GM21576 (cell line): ENCODE measurements around the gene C14orf132.

ENCODE experiments used
- ATAC-seq: cut with Tn5 transposase; IDR thresholded peaks from one replicate; pipeline ENCODE4 v1.9.1; 2021; ENCODE audit warnings: mild to moderate bottlenecking, moderate library complexity; ENCODE audit not compliant: unreplicated experiment

The C14orf132 gene

DNA sequence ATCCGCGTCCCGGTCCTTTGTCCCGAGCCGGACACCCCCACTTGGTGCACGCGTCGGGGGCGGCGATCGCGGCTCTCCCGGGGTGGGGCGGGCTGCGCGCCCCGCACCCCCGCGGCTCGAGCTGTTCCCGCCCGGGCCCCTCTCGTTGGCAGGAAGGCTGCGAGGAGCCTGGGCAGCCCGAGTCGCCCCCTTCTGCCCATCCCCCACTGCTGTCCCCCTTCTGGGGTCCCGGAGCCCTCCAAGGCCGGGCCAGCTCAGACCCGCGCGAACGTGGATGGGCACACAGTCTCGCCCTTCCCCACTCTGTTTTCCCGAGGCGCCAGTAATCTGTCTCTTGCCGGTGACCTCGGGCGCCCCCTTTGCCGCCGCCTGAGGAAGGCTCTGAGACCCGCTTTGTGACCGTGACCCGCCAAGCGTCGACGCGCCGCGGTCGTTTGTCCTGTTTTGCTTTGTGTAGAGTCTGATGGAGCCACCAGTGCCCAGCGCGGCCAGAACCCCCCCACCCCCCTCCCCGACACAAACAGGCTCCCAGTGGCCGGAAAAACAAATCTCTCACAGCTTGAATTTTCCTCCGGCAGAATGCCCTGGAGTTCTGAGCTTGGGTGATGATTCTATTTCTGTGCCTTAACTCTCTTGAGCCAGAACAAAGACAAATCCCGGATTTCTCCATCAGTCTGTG is 610 bp downstream of the C14orf132 start:
- no peak for ATAC-seq

DNA sequence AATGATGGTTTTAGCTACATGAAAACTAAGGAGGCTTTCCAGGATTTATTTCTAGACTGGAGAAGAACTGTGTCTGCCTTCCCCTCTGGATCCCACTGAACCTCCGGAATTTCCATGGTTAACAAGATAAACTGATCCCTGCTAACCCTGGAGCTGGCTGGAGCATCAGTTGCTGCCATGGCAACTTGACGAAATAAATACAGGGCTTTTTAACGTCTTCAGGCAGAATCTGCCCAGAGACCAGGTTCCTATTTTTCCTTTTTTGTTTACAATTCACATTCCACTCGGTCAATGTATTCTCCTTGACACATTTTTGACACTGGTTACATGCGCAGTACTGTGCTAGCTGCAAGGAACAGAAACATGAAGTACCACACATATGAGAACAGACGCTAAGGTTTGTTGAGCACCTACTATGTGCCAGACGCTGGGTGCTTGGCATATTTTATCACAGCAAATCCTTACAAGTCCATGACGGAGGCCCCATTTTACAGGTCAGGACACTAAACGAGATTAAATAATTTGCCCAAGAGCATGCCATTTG is 1.7 kb downstream of the C14orf132 start:
- ATAC-seq, result no peak

DNA sequence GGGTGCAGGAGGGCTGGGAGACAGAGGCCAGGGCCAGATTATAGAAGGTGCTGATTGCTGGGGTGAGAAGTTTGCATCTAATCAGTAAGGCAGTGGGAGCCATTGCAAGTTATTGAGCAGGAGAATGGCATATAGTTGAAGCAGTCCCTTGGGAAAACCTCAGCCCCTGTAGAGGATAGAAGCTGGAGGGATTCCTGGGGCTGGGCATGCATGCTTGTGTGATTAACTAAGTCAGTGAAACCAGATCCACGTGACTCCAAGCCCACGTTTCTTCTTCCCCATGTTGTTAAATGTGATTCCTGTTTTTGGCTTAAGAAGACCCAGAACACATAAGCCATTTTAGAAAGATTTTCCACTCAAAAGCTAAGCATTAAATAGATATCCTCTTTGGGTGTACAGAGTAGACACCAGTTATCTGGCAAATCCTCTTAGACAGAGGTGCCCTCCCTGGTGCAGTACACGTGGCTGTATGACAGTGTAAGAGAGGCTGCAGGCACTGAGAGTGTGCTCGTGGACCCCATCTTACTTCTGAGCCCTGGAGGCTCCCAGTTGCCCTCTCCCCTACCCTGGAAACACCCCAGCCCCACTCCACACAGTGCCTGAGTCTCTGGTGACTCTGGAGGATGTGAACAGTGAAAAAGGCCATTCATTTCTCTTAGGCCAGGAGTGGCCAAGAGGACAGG is 3.2 kb downstream of the C14orf132 start:
- no peak for ATAC-seq

DNA sequence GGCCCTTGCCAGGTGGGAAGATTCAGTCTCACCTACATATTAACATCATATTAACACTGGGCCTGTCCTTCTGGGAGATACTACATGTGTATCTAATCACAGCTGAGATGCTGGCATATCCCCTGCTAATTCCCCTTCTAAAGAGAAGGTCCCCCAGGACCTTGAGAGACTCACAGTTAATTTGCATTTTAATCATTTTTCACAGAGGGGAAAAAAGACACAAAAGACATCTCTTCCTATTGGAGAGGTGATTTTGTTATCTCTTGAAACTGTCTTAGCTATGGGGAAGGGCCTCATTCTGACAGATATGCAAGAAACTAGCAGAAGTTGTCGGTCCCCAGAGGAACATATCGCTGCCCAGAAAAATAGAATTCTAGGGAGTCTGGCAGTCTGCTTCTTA is 7.5 kb downstream of the C14orf132 start:
- no peak for ATAC-seq

DNA sequence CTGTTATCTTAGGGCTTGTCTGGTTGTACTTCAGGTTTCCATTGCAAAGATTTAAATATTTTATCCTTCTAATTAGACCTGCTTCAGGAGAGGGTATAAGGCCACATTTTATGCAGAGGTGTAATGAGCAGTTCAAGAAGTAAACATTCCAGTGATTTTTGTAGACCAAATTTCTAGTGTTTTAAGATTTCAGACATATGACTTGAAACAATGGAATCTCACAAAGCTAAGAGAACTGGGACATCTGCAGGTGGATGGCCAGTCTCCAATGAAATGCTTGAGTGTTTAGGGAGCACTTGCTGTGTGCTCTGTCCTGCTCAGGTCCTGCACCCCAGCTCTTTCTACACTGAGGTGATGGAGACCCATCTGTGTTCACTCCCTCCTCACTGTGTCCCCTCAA is 7.9 kb downstream of the C14orf132 start:
- no peak for ATAC-seq

DNA sequence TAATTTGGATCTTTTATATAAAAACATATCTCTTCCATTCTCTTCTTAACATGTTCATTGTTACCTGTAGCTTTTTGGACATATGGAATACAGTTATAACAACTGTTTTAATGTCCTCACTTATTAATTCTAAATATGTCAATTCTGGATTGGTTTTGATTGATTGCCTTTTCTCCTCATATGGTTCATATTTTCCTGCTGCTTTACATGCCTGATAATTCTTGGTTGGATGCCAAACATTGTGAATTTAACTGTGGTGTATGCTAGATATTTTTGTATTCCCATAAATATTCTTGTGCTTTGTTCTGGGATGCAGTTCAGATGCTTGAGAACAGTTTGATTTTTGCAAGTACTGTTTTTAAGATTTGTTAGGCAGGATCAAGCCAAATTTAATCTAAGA is 10.8 kb downstream of the C14orf132 start:
- no peak for ATAC-seq

DNA sequence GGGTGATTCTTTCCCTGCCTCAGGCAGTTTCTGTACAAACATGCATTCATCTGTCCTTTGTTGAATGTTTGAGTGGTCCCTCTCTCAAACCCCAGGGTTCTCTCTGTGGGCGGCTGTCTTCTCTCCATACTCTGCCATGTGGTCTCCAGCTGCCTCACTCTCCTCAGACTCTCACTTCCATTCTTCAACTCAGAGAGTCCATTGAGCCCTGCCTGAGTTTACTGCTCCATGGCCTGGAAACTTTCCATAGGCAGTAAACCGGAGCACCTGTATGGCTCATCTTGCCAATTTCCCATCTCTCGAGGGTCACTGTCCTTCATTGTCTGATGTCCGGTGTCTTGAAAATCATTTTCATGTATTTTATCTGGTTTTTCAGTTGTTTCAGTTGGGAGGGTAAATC is 11.3 kb downstream of the C14orf132 start:
- ATAC-seq, result no peak

DNA sequence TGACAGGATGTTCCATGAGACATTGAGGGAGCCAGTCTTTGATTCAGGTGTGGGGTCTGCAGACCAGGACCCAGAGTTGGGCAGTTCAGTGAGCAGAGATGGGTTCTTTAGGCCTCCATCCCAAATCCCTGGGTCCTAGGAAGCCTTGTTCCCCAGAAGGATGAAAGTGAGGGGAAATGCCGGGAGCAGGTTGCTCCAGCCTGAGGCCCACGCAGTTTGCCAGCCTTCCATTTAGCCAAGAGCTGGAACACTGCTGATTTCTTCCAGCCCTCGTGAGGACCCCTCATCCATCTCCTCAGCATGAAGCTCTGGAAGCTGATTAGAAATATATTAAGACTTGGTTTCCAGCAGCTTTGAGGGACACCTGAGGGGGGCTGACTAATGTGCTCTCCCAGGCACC is 12.1 kb downstream of the C14orf132 start:
- no peak for ATAC-seq

DNA sequence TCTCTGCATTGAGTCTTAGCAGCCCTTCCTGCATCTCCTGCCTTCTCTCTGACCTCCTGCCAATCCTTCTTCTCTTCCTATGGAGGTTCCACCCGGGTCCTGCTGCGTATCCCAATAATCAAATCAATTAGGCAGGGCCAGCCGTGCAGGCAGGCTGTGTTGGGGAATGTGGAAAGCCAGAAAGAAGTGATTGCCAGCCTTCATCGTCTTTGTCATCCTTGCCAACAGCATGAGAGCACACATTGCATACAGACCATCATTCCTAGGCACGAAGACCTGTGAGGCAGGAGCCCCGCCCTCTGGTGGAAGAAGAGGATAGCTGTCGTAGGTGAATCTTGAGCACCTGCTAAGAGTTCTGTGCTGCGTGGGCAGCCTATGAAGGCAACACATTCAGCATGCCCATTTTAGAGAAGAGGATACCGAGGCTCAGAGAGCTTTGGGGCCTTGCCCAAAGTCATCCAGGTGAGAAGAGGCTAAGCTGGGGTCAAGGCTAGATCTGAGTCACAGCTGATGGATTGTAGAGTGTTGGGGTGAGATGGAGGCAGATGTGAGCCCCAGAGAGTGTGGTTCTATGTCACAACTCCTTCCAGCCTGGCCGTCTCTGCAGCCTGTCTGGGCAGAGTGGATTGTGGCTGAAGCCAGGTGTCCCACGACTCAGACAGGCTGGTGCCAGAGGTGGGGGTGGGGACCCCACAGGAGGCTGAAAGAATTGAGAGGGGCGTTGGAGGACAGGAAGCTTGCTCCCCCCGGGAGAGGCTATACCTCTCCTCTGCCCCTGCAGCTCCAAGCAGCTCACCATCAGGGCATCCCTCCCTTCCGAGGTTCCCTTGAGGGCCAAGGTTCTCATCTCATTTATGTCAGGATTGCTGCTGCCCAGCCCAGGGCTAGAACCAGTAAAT is 12.7 kb downstream of the C14orf132 start:
- no peak for ATAC-seq

DNA sequence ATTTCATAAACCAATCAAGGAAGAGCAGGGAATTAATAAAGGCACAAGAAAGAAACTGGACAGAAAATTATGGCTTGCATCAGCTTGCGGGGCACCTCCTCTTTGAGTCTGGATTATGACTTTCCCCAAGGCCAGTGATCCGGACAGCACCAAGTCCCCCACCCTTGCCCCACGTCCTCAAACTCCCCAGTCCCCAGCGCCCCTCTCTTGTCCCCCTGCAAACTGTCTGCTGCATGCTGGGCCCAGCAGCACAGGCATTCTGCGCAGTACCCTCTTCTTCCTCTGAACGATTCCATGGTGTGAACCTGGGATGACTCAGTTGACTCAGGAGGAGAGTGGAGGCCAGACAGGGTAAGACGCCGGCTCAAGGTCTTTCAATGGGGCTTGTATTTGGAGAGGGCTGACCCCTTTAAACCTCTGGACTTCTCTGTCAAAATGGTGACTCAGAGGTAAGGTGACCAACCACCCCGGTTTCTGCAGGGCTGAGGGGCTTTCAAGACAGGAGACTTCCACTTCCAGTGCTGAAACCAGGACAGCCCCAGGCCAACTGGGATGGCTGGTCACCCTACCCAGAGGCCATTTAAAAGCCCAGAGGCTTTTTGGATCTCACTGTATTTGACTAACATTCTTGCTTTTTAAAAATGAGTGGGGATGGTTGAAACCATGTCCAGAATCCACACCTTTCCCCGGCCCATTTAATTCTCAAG is 13.5 kb downstream of the C14orf132 start:
- ATAC-seq, result no peak

DNA sequence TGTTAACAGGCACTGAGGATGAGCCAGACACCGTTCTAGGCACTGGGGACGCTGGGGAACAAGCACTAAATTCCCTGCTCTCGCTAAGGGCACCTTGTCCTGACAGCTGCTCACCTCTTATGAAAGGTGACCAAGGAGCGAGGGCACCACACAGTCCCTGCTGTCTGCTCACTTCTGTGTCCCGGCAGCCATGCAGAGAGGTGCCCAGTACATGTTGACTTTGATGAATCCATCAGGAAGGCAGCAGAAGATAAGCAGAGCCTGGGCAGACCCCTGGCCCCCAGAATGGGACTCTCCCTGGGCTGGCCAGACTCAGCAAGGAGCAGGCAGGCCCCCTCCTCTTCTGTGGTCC is 14.1 kb downstream of the C14orf132 start:
- no peak for ATAC-seq

DNA sequence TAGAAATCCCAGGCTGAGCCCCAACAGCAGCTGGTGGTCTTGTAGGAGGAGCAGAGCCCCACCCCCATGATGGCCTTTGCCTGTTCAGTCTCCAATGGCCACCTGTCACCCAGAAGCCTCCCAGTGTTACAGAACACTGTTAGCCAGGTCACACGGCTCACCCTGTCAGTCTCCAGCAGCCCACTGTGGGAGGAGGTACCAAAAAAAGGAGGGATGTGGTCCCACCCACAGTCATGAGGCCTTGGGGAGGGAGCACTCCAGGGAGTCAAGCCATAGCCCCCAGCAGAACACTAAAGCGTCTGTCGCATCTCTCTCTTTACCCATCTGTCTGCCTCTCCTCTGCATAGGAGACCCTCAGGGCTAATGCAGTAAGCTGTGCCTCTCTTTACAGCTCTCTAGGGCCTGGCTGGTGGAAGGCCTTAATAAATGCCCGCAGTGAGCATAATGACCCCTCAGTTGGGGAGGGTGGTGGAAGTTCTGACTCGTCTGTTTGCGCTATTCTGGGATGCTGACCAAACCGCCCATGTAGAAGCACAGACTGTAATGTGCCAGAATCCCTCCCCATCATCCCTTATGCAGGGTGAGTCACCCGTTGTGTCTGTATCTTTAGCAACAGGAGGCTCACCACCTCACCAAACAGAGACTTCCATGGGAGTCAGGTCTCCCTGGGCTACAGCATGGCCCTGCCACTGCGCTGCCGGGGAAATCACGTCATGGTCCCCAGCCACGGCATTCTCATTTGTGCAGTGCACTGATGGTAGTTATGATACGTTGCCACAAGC is 14.6 kb downstream of the C14orf132 start:
- no peak for ATAC-seq

DNA sequence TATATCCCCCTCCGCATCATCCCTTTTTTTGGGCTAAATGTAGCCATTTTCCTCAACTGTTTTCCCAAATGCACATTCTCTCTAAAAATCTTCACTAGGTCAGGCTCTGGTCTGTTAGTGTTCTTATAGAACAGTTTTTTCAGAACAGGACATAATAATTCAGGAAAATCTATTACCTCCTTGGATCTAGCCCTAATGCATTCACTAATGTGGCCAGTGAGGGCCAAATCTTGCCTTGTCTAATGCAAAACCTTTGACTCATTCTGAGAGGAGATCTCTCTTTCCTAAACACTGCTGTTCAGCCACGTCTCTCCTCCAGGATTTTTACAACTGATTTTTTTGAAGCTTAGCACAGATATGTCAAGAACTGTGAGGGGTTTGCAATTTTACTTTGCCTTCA is 15.5 kb downstream of the C14orf132 start:
- ATAC-seq, result no peak

DNA sequence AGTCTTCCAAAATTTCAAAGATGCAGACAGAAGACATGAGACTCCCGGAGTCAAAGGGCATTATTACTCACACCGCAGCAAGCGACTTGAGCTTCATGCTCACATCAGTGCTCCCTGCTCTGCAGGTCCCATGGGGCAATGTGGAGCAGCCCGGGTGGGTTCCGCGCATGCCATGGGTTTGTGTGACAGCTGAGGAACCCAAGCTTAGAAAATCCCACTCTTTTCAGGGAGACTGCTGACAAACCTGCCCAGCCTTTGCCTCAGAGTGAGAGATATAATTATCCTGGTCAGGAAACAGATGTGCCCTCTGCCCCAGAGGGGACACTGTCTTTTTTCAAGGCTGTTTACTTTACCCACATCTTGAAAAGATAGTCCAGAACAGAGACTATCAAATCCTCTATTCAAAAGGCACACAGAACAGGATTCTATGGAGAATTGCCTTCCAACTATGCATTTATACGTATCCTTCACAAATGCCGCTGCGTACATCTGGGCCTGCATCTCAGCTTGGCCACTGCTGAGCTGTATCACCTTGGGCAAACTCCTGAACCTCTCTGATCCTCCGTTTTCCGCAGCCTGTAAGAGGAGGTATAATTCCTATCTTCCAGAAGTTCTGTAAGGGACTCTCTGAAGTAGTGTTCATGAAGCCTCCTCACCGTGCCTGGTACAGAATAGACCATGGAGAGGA is 16.0 kb downstream of the C14orf132 start:
- no peak for ATAC-seq

DNA sequence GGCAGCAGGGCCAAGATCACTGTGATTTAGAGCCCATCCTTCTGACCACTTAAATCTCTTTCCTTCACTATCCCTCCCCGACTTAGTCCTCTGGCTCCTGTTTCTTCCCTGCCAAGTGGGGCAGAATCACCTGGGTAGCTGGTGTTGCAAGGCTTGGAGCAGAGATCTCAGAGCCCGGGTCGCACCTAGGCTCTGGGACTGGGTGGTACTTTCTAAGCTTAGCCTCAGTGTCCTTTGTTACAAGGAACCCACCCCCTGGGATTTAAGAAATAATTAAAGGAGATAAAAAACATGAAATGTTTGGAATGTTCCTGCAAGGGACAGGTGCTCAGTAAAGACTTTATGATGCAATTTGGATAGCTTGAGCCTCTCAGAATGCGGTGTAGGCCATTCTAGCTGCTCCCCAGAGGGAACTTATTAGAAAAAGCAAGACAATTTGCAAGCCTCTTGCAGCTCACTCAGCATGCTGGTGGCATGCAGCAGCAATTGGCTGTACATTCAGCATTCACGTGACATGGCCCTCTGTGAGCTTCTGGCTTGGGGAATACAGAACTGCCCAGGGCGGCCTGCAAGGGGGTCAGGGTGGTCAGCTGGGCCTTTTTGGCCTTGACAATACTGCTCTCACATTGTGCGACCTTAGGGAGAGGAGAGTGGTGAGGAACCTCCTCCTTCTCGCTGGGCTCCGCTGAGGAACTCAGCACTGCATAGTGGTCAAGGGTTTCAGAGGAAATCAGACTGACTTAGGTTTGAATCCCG is 16.8 kb downstream of the C14orf132 start:
- ATAC-seq, result no peak

DNA sequence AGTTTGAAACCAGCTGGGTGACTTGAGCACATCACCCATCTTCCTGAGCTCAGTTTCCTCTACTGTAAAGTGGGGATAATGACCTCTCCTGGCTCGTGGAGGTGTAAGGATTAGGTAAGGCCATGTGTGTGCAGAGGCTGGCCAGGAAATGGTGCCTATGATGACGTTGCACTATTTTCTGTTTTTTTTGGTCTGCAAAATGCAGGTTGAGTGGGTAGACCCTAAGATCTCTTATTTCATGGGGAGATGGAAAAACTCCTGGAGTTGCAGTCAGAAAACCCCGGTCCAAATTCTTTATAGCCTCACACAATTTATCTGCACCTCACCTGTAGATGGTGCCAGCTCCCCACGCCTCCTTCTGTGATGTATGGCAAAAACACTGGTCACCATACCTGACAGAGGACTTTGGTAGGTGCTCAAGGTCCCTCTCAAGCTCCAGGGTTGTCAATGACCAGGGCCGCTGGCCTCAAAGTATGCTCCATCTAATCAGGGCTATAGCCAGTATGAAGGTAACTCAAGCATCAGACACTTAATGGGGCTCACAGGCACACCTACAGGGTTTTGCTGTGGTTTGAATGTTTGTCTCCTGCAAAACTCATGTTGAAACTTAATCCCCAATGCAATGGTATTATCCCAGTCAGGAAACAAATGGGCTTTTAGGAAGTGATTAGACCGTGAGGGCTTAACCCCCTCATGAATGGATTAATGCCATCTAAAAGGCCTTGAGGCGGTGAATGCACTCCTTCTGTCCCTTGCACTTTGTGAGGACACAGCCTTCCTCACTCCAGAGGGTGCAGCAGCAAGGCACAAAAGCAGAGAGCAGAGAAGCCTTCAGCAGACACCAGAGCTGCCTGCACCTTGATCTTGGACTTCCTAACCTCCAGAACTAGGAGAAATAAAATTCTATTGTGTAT is 17.6 kb downstream of the C14orf132 start:
- ATAC-seq, result no peak

DNA sequence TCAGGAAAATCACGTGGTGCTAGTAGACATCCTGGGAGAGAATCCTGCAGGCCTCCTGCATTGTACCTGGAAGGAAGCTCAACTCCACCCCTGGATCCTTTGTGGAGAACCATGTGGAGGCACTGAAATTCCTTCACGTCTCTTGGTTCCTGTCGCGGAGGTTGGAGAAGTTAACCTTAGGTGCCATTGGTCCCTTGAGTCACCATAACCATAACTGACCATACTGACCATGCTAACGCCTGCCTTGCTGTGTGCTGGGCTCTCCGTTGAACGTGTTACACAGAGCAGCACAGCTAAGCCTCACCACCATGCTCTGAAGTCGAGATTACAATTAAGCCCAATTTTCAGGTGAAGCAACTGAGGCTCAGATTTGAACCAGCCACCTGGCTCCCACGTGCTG is 18.6 kb downstream of the C14orf132 start:
- ATAC-seq, result no peak
